ENCODE data around the gene RUFY1.

The RUFY1 gene

GRCh38 chr5:179585941-179586401 lies 35.6 kb downstream of the RUFY1 start:
- H3K4me3 ChIP-seq (ENCODE audit: low read length) = no peak overlapping the region
- no peaks in the 10 kb centered on the region for H3K9me3 ChIP-seq (ENCODE audit: insufficient read depth, low read depth, low read length)
- H3K9ac ChIP-seq (ENCODE audit: low read depth, low read length) = no peak overlapping the region
- H3K36me3 ChIP-seq (ENCODE audit: insufficient read depth, low read depth, low read length) = peaks cover 65% of the 10 kb centered on the region
- no peaks in the 10 kb centered on the region for H3K27me3 ChIP-seq (ENCODE audit: insufficient read depth, low read length)
- no peak overlapping the region for H3K27ac ChIP-seq (ENCODE audit: low read length)
- no peaks in the 10 kb centered on the region for H3K4me1 ChIP-seq (ENCODE audit: insufficient read depth, low read length)

DNA sequence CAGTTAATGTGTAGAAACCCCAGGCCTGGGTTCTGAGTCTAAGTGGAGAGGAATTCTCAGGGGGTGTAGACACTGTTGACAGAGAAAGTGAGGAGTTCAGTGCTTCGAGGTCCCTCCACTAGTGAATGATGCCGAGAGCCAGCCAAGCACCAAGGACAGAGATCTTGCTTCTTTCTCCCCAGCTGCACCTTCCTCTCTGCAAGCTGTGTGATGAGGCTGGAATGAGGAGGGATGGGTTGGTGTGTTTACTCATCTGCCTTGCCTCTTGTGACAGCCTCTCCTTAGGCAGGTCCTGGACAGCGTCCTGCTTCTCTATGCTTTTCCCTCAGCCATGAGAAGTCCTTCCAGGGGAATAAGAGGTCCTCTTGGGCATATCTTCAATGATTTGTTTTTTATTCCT lies 37.8 kb downstream of the RUFY1 start:
- no peaks in the 10 kb centered on the region for H3K9me3 ChIP-seq (ENCODE audit: insufficient read depth, low read depth, low read length)
- no peak overlapping the region for H3K9ac ChIP-seq (ENCODE audit: low read depth, low read length)
- no peak overlapping the region for H3K4me3 ChIP-seq (ENCODE audit: low read length)
- H3K4me1 ChIP-seq (ENCODE audit: insufficient read depth, low read length) = no peaks in the 10 kb centered on the region
- no peaks in the 10 kb centered on the region for H3K27me3 ChIP-seq (ENCODE audit: insufficient read depth, low read length)
- peaks cover 76% of the 10 kb centered on the region for H3K36me3 ChIP-seq (ENCODE audit: insufficient read depth, low read depth, low read length)
- no peak overlapping the region for H3K27ac ChIP-seq (ENCODE audit: low read length)

DNA sequence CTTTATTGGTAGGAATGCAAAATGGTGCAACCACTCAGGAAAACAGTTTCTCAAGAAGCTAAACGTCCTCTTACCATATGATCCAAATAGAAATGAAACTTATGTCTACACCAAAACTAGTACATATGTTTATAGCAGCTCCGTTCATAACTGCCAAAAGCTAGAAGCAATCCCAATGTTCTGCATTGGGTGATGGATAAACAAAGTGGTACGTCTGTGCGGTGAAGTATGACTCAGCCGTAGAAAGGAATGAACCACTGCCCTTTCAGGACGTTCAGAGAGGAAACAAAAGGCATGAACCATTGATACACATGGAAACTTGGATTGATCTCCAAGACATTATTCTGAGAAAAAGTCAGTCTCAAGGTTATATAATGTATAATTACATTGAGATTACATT lies 45.6 kb downstream of the RUFY1 start:
- no peaks in the 10 kb centered on the region for H3K4me1 ChIP-seq (ENCODE audit: insufficient read depth, low read length)
- H3K9ac ChIP-seq (ENCODE audit: low read depth, low read length) = no peak overlapping the region
- no peak overlapping the region for H3K27ac ChIP-seq (ENCODE audit: low read length)
- H3K4me3 ChIP-seq (ENCODE audit: low read length) = no peak overlapping the region
- H3K27me3 ChIP-seq (ENCODE audit: insufficient read depth, low read length) = no peaks in the 10 kb centered on the region
- H3K36me3 ChIP-seq (ENCODE audit: insufficient read depth, low read depth, low read length) = peaks cover 92% of the 10 kb centered on the region
- no peaks in the 10 kb centered on the region for H3K9me3 ChIP-seq (ENCODE audit: insufficient read depth, low read depth, low read length)

- Histone ChIP-seq H3K36me3 (ENCODE audit: insufficient read depth, low read depth, low read length) (peaks cover 89% of the 10 kb centered on the region), H3K4me3 (ENCODE audit: low read length) (no peak overlapping the region)
These were observed 46.1 kb downstream of the RUFY1 start for GRCh38 chr5:179596421-179596820.

GRCh38 chr5:179599100-179599499 lies 48.7 kb downstream of the RUFY1 start:
- Histone ChIP-seq H3K36me3 (ENCODE audit: insufficient read depth, low read depth, low read length) (peaks cover 83% of the 10 kb centered on the region), H3K27ac (ENCODE audit: low read length) (no peak overlapping the region), H3K4me3 (ENCODE audit: low read length) (no peak overlapping the region)

More at GRCh38 chr5:179596421-179596820, 46.1 kb downstream of the RUFY1 start:
- Histone ChIP-seq H3K9me3 (ENCODE audit: insufficient read depth, low read depth, low read length) (no peaks in the 10 kb centered on the region), H3K4me1 (ENCODE audit: insufficient read depth, low read length) (no peaks in the 10 kb centered on the region), H3K9ac (ENCODE audit: low read depth, low read length) (no peak overlapping the region), H3K27me3 (ENCODE audit: insufficient read depth, low read length) (no peaks in the 10 kb centered on the region), H3K27ac (ENCODE audit: low read length) (no peak overlapping the region)

DNA sequence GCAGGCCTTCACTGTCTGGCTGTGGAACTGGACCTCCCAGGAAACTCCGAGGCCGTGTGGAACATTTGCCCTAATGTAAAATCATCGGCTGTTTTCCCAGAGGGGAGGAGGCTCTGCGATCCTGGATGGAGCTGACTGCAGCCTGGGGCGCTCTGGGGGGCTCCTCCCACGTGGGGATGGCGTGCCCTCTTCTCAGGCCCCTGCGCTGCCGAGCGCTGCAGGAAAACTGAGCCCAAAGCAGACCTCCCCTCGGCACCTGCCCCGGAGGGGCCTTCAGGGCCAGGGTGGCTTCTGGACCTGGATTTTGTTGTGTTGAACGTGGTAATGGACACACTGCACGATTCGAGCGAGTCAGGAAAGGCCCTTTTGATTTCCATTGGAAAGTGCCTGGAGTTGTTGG lies 49.2 kb downstream of the RUFY1 start:
- Histone ChIP-seq H3K9me3 (ENCODE audit: insufficient read depth, low read depth, low read length) (no peaks in the 10 kb centered on the region), H3K36me3 (ENCODE audit: insufficient read depth, low read depth, low read length) (peaks cover 85% of the 10 kb centered on the region), H3K4me3 (ENCODE audit: low read length) (no peak overlapping the region), H3K4me1 (ENCODE audit: insufficient read depth, low read length) (no peaks in the 10 kb centered on the region), H3K27ac (ENCODE audit: low read length) (no peak overlapping the region), H3K27me3 (ENCODE audit: insufficient read depth, low read length) (no peaks in the 10 kb centered on the region), H3K9ac (ENCODE audit: low read depth, low read length) (no peak overlapping the region)

More at GRCh38 chr5:179599100-179599499, 48.7 kb downstream of the RUFY1 start:
- Histone ChIP-seq H3K27me3 (ENCODE audit: insufficient read depth, low read length) (no peaks in the 10 kb centered on the region), H3K4me1 (ENCODE audit: insufficient read depth, low read length) (no peaks in the 10 kb centered on the region), H3K9ac (ENCODE audit: low read depth, low read length) (no peak overlapping the region), H3K9me3 (ENCODE audit: insufficient read depth, low read depth, low read length) (no peaks in the 10 kb centered on the region)

DNA sequence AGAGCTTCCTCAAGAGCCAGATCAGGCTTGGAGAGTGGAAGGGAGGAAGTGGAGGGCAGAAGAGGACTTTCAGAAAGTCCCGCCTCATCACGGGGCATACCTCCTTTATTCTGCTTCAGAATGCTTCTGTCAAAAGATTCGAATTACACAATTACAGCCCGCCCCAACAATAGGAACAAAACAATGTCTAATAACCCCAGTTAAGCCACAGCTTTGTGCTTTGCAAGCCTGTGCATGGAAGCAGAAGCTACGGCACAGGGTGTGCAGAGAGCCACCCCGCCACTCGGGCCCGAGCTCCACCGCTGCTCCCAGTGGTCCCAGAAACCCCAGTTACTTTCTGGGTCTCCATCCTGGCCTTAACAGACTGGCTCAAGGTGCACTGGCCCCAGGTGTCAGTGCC lies 49.6 kb downstream of the RUFY1 start:
- Histone ChIP-seq H3K9me3 (ENCODE audit: insufficient read depth, low read depth, low read length) (no peaks in the 10 kb centered on the region), H3K4me1 (ENCODE audit: insufficient read depth, low read length) (no peaks in the 10 kb centered on the region), H3K27ac (ENCODE audit: low read length) (no peak overlapping the region), H3K27me3 (ENCODE audit: insufficient read depth, low read length) (no peaks in the 10 kb centered on the region), H3K4me3 (ENCODE audit: low read length) (no peak overlapping the region), H3K9ac (ENCODE audit: low read depth, low read length) (no peak overlapping the region), H3K36me3 (ENCODE audit: insufficient read depth, low read depth, low read length) (peaks cover 85% of the 10 kb centered on the region)

GRCh38 chr5:179601871-179602625 lies 51.7 kb downstream of the RUFY1 start:
- no peaks in the 10 kb centered on the region for H3K27me3 ChIP-seq (ENCODE audit: insufficient read depth, low read length)
- H3K9ac ChIP-seq (ENCODE audit: low read depth, low read length) = no peak overlapping the region
- H3K9me3 ChIP-seq (ENCODE audit: insufficient read depth, low read depth, low read length) = no peaks in the 10 kb centered on the region
- H3K4me1 ChIP-seq (ENCODE audit: insufficient read depth, low read length) = no peaks in the 10 kb centered on the region
- H3K4me3 ChIP-seq (ENCODE audit: low read length) = no peak overlapping the region
- peaks cover 86% of the 10 kb centered on the region for H3K36me3 ChIP-seq (ENCODE audit: insufficient read depth, low read depth, low read length)
- no peak overlapping the region for H3K27ac ChIP-seq (ENCODE audit: low read length)

DNA sequence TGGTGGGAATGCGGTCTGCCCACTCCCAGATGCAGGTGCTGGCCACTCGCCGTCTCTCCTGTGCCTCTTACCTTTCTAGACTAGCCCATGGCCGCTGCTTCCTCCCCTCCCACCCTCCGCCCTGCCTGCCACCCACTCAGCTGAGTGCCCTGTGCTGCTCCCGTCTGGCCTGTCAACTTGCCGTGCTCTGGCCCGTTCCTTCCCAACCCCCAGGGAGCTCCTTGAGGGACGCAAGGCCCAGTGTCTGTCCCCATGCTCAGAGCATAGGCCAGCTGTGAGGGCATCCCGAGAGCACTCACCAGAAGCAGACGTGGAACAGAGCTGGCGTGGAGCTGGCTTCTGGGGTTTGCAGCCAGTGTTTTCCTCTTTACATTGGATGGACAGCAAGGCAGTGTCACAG lies 53.0 kb downstream of the RUFY1 start:
- Histone ChIP-seq H3K9me3 (ENCODE audit: insufficient read depth, low read depth, low read length) (no peaks in the 10 kb centered on the region), H3K27me3 (ENCODE audit: insufficient read depth, low read length) (no peaks in the 10 kb centered on the region), H3K36me3 (ENCODE audit: insufficient read depth, low read depth, low read length) (peaks cover 89% of the 10 kb centered on the region), H3K9ac (ENCODE audit: low read depth, low read length) (no peak overlapping the region), H3K27ac (ENCODE audit: low read length) (no peak overlapping the region), H3K4me3 (ENCODE audit: low read length) (no peak overlapping the region), H3K4me1 (ENCODE audit: insufficient read depth, low read length) (no peaks in the 10 kb centered on the region)

DNA sequence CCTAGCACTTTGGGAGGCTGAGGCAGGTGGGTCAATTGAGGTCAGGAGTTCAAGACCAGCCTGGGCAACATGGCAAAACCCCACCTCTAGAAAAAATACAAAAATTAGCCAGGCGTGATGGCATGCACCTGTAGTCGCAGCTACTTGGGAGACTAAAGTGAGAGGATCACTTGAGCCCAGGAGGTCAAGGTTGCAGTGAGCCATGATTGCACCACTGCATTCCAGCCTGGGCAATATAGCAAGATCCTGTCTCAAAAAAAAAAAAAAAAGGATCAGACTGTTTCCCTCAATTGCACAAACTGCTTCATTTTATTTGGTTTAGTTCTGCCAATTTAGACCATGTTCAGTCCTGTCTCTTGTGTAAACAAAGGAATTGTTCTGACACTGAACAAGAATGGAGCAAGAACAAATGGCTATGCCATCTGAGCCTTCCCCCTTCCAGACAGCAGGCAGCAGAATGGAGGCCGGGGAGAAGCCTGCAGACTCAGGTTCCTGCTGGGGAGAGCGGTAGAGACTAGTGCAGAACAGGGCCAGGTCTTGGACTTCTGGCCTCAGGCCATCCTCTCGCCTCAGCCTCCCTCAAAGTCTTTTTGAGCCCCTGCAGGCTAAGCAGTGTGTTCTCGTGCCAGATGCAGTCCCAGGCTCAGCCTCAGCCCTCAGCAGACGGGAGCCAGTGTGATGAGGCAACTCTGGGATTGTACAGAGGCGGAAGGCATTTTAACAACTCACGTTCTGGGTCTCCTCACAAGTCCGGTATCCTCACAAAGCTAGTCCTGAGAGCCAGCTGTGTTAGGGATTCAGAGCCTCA lies 54.9 kb downstream of the RUFY1 start:
- no peak overlapping the region for H3K9ac ChIP-seq (ENCODE audit: low read depth, low read length)
- H3K36me3 ChIP-seq (ENCODE audit: insufficient read depth, low read depth, low read length) = peaks cover 86% of the 10 kb centered on the region
- no peak overlapping the region for H3K27ac ChIP-seq (ENCODE audit: low read length)
- no peak overlapping the region for H3K4me3 ChIP-seq (ENCODE audit: low read length)
- H3K4me1 ChIP-seq (ENCODE audit: insufficient read depth, low read length) = no peaks in the 10 kb centered on the region
- H3K9me3 ChIP-seq (ENCODE audit: insufficient read depth, low read depth, low read length) = no peaks in the 10 kb centered on the region
- H3K27me3 ChIP-seq (ENCODE audit: insufficient read depth, low read length) = no peaks in the 10 kb centered on the region

DNA sequence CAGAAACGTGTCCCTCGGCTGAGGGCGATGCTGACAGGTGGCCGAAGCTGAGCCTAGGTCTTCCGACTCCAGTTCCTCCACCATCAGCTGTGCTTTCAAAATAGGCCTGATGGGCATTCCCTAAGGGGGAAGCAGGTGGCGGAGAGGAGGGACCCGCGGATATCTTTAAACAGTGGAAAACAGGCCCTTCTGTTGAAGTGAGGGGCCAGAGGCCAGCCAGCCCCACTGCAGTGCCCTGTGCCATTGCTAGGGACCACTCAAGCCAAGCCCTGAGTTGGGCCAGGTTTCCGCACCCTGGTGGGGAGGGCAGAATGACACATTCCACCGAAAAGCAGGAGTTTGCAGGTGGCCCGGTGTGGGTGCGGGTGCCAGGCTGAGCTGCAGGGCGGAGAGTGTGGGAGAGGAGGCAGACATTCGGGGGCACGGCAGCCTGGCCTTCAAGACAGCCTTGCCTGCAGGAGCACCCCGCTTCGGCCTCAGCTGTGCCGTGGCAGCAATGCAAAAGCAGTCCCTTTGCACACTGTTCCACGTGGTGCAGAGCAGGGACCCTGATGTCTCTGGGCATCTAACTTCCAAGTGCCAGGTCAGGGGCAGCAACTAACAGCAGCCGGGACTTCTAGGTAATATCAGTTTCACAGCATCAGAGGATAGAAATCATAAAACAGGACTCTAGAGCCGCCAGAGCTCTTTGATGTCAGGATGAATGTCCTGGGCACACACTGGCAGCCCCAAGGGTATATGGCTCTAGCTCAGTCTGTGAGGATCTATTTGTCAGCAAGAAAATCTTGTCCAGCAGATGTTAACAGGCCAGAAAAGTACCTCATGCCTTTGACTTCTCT lies 55.9 kb downstream of the RUFY1 start:
- Histone ChIP-seq H3K27ac (ENCODE audit: low read length) (no peak overlapping the region), H3K27me3 (ENCODE audit: insufficient read depth, low read length) (no peaks in the 10 kb centered on the region)

More for the DNA sequence above, 55.9 kb downstream of the RUFY1 start:
- H3K4me3 ChIP-seq (ENCODE audit: low read length) = no peak overlapping the region
- H3K9ac ChIP-seq (ENCODE audit: low read depth, low read length) = no peak overlapping the region
- H3K4me1 ChIP-seq (ENCODE audit: insufficient read depth, low read length) = no peaks in the 10 kb centered on the region
- no peaks in the 10 kb centered on the region for H3K9me3 ChIP-seq (ENCODE audit: insufficient read depth, low read depth, low read length)
- peaks cover 88% of the 10 kb centered on the region for H3K36me3 ChIP-seq (ENCODE audit: insufficient read depth, low read depth, low read length)
